Amniotic epithelial cell (primary cell): ENCODE results near the gene CMTM1.
A peak's percentile ranks its signal among the peaks of the same experiment; 100 is the strongest.

Experiments used
- DNase-seq: peaks from one replicate; pipeline ENCODE4 v3.0.0-alpha.2; 2010; ENCODE audit warnings: low read depth

Gene CMTM1, protein sequence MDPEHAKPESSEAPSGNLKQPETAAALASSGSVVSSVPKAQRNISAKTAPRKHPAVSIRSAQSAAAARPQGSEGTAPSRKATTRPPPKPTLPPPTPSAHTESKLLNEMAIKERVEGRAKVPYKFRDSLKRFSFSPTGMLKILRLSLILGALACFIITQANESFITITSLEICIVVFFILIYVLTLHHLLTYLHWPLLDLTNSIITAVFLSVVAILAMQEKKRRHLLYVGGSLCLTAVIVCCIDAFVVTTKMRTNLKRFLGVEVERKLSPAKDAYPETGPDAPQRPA

DNA sequence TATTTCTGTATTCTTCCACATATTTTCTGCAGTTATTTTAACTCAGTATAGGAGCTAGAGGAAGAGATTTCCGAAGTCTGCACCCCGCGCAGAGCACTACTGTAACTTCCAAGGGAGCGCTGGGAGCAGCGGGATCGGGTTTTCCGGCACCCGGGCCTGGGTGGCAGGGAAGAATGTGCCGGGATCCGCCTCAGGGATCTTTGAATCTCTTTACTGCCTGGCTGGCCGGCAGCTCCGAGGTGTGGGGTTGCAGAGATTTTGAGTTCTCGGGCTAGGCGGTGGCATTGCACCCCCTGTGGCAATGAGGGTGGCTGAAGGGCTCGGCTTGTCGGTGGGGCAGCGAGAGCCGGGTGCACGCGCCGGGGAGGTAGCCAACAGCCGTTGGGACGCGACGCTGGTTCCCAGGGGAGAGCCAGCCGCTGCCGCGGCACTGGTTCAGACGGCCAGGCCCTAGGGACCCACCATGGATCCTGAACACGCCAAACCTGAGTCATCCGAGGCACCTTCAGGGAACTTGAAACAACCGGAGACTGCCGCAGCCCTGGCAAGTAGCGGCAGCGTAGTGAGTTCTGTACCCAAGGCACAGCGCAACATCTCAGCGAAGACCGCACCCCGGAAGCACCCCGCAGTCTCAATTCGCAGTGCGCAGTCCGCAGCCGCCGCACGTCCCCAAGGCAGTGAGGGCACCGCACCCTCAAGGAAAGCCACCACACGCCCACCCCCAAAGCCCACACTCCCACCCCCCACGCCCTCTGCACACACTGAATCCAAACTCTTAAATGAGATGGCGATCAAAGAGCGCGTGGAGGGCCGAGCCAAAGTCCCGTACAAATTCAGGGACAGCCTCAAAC is at the start of gene CMTM1:
TSS of gene CMTM1 (plus strand) at position 389 of the 851 bp plus-strand sequence. CDS start at position 464, 75 bp downstream.
- DNase-seq: no peak

DNA sequence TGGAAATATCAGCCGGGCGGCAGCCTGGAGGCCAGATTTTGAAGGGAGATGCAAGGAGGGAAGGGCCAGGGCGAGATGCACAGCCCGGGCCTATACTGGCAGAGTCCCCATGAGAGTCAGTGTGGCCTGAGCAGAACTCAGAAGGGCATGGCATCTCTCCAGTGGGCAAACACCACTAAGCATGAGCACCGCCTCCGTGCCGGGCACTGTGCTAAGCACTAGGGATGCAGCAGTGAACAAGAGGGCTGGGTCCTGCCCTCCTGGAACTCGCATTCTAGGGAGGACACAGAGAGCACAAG is 49.8 kb upstream of the CMTM1 start:
- DNase-seq: no peak

DNA sequence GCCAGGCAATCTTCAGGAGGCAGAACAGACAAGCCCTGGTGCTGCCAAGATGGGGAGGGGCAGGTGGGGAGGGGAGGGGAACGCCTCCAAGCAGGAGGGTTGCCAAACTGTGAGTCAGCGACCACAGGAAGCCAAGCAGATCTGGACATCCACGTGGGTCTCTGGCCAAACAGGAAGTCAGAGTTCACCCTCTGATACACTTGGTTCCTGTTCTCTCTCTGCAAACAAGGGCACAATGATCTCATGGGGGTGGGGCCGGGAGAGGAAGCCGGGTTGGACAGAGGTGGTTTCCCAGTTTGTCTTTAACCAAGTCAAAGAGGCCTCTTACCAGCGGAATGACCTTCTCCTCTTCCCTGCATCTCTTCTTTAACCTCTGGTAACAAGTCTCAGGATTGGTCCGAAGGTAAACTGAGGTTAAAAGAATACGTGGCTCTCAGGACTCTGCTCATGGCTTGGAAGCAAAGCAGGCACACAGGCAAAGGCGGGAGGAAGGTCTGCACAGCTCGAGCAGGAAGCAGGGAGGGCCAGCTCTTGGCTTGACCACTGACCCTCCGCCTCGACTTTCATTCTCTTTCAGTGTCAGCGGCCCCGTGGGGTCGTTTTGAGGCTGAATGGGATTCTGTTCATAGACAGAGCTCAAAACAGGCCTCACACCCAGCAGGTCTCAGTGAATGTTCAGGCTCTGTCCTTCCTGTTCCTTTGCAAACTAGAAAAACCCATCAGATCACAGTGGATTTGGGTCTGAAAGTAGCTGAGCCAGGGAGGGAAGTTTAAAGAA is 49.2 kb upstream of the CMTM1 start:
- peak; percentile 100 for DNase-seq

DNA sequence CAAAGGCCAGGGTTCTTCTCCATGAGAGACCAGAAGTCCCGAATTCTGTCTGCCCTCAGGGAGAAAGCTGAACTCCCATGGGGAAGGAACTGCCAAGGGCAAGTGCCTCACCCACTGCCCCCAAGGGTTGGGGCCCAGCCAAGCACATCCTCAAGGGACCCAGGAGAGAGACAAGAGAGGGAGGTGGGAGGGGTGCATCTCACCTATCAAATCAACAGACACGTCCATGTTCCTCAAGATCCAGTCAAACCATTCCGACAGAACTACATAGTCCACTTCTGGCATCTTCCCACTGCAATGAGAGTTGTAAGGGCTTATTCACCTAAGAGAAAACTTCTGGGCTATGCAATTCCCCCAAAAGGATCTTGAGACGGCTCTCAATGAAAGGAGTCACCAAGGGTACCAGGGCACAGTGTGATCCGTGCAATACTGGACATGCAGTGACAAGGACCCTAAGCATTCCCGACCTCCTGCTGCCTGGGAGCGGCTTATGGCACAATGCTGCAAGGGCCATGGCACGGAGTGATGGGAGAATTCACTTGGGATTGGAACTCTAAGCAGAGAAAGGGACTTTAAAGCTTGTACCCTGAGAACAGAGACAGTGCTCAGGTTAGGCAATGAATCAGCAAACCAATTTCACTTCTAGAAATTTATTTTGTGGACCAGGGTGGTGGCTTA is 48.5 kb upstream of the CMTM1 start:
- no peak for DNase-seq

DNA sequence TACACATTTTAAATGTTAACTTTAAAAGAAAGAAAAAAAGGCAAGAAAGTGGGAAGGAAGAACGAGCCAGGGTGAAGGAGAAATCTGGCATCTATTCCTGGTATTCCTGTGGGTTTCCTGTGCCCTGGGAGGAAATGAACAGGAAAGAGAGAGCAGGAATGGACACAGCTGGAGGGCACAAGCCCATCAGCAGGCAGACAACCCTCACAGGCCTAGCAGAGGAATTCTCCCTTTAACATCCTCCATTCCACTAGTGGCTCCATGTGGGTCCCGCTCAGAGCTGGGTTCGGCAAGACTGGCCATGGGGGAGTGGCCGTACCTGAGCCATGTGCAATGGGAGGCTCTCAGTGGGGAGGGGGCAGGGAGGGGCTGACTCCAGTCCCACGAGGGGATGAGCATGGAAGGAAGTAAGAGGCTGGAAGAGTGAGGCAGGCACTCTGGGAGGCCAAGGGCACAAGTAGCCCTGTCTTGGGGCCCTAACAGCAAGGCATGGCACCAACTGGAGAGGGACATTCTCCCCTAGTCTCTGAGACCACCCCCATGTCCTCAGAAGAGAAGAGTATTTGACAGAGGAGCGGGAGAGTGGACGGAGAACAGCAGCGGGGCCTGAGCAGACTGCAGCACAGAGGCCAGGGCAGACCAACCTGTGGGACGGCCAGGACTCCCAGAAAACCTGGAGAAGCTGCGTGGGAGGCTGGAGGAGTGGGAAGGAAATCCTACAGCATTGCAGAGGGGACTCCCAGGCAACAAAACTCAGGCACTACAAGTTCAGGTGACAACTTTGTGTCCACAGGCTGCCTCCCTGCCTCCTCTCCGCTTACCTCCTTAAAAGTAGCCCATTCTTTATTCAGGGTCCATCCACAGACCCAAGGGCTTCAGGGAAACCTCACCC is 46.5 kb upstream of the CMTM1 start:
- DNase-seq: no peak

DNA sequence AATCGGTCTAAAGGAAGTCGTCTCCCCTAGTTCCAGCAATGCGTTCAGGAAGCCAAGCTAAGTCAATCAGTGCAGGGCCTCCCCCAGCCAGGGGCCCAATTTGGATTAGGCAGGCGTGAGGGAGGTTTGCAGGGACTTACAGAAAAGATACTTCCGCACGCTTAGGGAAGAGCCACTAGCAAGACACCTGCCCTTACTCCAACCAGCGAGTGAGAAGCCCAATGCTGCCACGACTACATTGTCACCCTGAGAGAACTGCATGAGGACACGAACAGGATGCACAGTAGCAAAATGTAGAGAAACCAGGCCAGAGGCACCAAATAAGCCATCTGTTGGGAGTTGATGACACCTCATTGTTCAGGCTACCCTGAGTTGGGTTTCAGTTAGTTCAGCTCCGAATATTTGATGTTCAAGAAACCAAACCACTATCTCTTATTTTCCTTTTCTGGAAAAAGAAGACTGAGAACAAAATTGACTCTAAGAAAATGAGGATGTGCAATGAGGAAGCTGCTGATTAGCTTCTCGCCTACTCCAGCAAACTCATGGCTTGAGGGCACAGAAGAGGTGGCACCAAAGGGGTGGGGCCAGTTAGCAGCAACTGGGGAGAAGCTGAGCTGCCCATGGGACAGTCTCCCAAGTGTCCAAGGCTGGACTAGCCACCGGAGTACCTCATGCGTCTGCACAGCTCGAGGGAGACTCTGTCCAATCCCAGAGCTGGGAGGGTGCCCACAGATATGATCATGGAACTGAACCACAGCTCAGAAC is 45.7 kb upstream of the CMTM1 start:
- DNase-seq: no peak

DNA sequence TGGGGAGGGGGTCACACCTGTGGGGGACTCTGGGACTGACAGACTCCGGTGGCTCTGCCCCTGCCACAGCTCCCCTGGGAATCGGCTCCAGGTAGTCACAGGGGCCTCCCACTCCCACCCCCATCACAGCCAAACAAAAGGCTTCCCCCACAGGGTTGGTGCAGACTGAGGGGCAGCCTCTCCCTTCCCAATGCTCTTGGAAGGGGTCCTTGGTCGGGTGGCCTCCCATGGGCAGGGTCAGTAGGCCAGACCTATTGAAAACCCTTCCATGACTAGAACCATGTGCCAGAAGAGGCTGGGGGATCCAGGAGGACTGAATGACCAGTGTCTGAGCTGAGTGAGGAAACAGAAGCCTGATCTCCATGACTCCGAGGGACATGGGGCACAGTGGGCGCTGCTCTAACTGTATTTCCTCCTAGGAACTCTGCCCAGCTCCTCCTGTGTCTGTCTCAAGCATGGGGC is 45.0 kb upstream of the CMTM1 start:
- no peak for DNase-seq

DNA sequence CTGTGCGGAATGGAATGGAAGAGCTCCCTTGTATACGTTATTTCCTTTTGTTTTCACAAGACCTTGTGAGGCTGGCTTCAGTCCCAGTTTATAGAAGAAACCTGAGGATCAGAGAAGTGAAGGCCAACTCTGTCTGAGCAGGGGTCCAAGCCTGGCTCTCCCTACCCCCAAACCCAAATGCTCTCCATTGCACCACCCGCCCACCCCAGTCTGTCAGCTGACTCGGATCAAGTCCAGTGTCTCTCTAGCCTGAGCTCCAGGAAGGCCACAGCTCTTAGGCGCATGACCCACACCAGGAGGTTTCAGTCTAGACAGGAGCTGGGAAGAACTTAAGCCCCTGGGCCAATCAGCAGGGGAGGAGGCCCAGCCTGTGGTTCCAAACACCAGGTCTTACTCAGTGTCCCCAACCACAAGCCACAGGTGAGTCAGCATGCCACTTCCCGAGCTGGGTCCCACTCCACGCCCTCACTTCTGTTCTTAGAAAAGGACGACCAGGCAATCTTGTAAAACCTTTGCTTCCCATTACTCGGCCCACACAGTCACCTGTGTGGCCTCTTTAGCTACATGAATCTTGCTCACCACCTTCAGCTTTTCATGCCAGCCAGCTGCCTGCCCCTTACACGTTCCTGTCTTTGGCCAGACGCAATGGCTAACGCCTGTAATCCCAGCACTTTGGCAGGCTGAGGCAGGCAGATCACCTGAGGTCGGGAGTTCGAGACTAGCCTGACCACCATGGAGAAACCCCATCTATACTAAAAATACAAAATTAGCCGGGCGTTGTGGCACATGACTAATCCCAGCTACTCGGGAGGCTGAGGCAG is 44.1 kb upstream of the CMTM1 start:
- DNase-seq: peak; percentile 78

DNA sequence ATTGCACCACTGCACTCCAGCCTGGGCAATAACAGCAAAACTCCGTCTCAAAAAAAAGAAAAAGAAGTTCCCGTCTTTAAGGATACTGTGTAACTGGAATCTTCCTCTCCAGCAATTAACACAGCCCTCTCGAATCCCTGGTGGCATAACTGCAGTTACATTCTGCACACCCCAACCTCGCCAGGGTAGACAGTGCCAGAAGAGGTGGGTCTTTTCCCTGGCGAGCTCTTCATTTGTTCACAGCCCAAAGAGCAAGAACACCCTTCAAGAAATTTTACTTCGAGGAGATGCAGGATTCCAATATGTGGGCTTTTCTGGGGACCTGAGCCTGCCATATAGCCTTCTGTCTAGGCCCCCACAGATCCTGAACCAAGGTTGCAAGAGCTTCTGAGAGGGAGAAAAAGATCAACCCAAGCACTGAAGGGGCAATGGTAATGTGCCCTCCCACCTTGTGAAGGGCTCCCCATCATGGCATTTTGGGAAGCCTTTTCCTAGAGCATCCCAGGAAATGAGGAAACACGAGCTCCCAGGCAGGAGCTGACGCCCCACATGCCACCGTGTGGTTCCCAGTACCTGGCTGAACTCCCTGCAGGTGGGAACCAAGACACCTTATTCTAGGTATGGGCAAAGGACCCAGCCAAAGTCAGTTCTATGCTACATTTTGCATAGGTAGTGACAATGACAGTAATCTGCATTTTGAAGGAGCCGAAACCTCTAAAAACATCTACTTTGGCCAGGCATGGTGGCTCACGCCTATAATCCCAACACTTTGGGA is 43.2 kb upstream of the CMTM1 start:
- DNase-seq: no peak

DNA sequence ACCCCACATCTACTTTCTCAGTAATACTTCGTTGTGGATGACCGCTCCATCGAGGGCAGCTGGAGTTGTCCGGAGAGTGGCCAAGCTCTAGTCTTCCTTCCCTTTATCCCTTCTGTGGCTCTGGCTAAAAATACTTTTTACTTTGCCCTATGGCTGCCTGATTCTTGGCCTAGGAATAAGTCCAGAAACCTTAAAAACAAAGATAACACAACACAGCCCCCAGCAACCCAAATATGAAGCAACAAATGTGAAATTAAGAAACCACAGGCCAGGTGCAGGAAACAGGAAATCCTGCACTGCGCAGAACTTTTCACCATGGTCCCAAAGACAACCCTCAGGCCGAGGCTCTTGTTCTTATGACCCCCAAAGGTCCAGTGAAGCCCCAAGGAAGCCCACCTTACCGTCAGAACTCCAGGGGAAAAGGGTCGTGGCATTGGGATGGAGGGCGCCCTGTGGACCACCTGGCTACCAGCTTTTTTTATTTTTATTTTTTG is 42.3 kb upstream of the CMTM1 start:
- DNase-seq: peak; percentile 15

DNA sequence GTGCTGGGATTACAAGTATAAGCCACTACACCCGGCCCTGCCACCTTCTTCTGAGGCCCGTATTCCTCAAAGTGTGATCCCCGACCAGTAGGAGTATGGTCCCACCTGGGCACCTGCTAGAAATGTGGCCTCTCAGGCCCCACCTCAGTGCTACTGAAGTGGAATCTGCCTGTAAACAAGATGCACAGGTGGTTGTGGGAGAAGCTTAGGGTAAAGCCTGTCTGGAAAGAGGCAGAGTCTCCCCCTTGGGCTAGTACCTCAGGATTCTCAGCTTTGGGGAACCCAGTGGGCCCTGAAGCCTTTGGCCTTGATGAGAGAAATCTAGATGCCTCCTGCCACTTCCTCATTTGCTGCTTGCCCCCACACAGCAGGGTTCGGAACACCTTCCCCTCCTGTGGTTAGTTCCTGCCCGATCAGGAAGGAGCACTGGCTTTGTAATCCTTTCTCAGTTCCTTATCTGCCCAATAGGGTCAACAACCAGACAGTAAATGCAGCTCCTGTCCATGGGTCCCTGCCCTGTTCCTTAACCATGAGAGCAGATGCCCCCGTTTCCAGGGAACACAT is 41.6 kb upstream of the CMTM1 start:
- DNase-seq: no peak

DNA sequence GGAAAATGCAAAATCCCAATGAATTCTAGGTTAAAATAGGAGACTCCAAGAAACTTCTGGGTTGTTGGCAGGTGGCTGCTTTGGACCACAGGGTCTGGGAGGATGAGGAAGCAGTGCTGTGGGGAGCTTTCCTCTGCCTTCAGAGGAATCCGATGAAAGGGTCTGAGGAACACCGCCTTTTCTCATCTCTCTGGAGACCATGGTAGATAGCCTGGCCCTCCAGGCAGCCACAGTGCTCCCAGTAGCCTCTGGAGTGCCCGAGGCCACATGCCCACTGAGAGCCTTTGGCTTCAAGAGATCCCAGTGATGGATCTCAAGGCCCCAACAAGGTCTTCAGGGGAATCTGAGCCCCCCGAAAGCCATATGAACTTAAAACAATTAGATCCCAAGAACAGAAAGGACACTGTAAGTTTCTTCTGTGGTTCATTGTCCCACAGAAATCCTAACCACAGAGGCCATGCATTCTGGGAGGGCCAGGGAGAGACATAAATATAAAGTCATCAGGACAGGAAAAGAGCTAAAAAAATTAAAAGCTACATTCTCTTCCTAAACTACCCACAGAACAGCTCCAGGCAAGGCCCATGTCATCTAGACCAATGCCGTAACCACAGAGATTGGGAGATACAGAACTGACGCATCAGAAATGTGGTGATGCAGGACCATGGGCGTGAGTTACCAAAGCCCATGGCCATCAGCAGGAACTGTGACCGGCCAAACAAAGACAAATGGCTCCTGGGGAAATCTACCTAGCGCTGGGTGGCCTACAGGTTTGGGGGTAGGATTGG is 40.7 kb upstream of the CMTM1 start:
- peak; percentile 81 for DNase-seq

DNA sequence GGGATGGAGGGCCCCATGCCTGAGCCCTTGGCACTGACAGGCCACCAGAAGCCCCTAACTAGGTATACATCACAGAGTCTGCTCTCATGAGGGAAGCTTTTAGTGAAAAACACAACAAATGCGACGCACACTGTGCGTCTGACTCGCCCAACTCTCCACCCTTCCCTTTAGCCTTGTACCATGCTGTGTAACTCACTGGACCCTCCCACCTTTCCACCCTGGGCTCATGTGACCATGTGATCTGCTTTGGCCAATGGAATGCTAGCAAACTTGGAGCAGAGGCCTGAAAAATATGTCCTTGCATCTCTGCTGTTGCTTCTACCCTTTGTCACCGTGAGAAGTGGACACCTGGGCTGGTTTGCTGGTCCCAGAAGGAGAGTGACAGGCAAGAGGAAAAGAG is 37.9 kb upstream of the CMTM1 start:
- no peak for DNase-seq

DNA sequence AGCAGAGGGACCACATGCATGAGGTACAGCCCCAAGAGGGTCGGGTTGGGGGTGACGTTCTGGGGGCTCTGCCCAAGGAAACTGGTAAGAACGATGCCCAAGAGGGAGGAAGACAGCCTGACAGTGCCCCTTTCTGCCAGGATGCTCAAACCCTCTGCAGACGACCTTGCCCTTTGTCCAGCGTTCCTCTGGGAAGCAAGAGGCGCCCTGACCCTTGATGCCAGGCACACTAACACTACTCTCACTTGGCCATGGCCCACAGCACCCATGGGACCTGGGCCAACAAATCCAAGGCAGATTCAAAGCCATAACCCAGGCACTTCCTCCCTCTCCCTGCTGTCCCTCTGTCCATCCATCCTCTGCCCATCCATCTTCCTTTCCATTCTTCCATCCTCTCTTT is 36.8 kb upstream of the CMTM1 start:
- DNase-seq: no peak

DNA sequence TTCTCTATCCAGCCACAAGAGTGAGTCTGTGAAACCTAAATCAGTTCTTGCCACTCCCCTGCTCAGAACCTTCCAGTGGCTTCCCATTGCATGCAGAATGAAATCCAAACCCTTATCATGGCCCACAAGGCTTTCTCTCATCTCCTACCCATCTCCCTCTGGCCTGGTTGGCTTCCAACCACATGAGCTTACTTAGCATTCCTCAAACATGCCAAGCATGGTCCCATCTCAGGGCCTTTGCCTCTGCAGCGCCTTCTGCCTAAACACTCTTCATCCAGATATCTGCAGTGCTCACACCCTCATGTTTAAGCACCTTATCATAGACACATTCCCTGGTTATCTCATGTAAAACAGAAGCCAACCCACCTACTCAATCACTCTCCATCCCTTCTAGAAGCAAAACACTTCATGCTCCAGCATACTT is 31.9 kb upstream of the CMTM1 start:
- peak; percentile 66 for DNase-seq

DNA sequence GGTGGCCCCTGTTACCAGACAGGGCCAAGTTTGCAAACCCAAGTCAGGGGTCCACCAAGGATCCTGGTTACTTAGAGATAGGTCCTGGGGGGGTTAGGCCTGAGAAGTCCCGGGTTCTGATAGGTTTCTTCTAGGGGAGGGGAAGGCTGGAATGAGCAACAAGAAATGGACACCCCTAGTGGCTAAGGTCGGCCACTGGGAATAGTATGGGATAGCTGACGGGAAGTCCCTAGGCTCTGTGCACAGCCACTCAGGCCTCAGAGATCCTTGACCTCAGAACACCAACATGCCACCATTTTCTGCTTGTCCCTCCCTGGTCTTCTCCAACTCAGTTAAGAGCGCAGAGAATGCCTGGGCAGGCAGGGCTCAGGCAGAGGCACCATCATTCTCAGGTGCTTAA is 29.7 kb upstream of the CMTM1 start:
- no peak for DNase-seq

DNA sequence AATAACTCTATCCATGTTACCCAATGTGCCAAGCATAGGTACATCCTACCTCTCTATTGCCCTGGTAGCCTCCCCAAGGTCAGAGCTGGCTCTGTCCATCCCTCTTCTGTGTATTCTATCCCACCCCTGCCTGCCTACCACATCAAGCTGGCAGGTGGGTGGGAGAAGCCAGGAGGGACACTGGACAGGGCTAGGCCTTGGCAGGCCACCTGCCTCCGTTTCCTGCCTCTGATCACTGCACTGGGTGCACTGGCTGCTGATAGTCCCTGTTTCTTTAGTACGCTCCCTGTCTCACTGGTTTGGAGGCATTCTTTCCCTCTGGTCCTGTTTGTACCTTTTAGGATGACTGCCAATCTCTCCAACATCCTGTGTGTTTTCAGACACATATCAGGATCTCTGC is 29.0 kb upstream of the CMTM1 start:
- no peak for DNase-seq
